Panc1 (cell line): ENCODE measurements around the gene ZNF107.

Source experiments
- POLR2AphosphoS5 ChIP-seq: IDR thresholded peaks from 2 replicates; pipeline ENCODE4 v1.6.1; 2012; ENCODE audit warnings: mild to moderate bottlenecking, low read depth, low read length, moderate library complexity
- SIN3A ChIP-seq: IDR thresholded peaks from 2 replicates; pipeline ENCODE4 v1.6.1; 2012; ENCODE audit warnings: low read depth, mild to moderate bottlenecking, low read length, moderate library complexity, borderline replicate concordance; ENCODE audit not compliant: insufficient read depth
- TCF7L2 ChIP-seq: IDR thresholded peaks from 2 replicates; pipeline ENCODE4 v1.6.1; 2011; ENCODE audit warnings: mild to moderate bottlenecking, low read depth, low read length, inconsistent platforms
- TF ChIP-seq, protein P1 (sequence below): fragments of 450-650 bp; IDR thresholded peaks from 2 replicates; pipeline ENCODE4 v1.5.1; 2017; ENCODE audit warnings: mild to moderate bottlenecking
- TF ChIP-seq, protein P2 (sequence below), 2 experiments: IDR thresholded peaks; 2 replicates each; pipeline ENCODE4 v1.6.1; 2011 to 2012; ENCODE audit warnings: low read depth in 2 of 2, control low read depth in 1 of 2, low read length in 1 of 2, mild to moderate bottlenecking in 1 of 2, moderate library complexity in 1 of 2; ENCODE audit not compliant: insufficient read depth in 1 of 2

DNA sequence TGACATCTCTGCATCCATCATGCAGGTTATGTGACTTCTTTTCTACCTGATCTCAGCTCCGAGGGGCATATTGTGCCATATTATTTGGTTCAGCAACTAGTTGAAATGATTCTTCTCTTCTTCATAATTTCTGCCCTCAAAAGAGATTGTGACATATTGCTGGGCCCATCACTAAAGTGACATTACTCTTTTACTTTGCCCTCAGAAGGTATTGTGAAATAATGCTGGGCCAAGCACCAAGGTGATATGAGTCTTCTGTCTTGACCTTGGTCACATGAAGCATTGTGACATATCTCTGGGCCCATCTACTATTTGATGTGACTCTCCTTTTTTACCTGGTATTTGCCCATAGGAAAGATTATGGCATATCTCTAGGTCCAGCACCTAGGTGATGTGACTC lies 33.9 kb upstream of the ZNF107 start:
- TF ChIP-seq, protein P1, sequence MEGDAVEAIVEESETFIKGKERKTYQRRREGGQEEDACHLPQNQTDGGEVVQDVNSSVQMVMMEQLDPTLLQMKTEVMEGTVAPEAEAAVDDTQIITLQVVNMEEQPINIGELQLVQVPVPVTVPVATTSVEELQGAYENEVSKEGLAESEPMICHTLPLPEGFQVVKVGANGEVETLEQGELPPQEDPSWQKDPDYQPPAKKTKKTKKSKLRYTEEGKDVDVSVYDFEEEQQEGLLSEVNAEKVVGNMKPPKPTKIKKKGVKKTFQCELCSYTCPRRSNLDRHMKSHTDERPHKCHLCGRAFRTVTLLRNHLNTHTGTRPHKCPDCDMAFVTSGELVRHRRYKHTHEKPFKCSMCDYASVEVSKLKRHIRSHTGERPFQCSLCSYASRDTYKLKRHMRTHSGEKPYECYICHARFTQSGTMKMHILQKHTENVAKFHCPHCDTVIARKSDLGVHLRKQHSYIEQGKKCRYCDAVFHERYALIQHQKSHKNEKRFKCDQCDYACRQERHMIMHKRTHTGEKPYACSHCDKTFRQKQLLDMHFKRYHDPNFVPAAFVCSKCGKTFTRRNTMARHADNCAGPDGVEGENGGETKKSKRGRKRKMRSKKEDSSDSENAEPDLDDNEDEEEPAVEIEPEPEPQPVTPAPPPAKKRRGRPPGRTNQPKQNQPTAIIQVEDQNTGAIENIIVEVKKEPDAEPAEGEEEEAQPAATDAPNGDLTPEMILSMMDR = no peak
- no peak for TF ChIP-seq SIN3A
- no peak for TF ChIP-seq POLR2AphosphoS5
- TF ChIP-seq, protein P2, sequence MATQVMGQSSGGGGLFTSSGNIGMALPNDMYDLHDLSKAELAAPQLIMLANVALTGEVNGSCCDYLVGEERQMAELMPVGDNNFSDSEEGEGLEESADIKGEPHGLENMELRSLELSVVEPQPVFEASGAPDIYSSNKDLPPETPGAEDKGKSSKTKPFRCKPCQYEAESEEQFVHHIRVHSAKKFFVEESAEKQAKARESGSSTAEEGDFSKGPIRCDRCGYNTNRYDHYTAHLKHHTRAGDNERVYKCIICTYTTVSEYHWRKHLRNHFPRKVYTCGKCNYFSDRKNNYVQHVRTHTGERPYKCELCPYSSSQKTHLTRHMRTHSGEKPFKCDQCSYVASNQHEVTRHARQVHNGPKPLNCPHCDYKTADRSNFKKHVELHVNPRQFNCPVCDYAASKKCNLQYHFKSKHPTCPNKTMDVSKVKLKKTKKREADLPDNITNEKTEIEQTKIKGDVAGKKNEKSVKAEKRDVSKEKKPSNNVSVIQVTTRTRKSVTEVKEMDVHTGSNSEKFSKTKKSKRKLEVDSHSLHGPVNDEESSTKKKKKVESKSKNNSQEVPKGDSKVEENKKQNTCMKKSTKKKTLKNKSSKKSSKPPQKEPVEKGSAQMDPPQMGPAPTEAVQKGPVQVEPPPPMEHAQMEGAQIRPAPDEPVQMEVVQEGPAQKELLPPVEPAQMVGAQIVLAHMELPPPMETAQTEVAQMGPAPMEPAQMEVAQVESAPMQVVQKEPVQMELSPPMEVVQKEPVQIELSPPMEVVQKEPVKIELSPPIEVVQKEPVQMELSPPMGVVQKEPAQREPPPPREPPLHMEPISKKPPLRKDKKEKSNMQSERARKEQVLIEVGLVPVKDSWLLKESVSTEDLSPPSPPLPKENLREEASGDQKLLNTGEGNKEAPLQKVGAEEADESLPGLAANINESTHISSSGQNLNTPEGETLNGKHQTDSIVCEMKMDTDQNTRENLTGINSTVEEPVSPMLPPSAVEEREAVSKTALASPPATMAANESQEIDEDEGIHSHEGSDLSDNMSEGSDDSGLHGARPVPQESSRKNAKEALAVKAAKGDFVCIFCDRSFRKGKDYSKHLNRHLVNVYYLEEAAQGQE (IDR thresholded peaks at IDR 0.05; ENCODE audit: insufficient read depth in 1 of 2, low read depth in 2 of 2, low read length in 1 of 2) = no peak
- TF ChIP-seq TCF7L2 = no peak
